Psoas muscle (tissue), 8 donors: ENCODE results near the gene CDK14. TPM values are rescaled to one million over a fixed set of nuclear protein-coding genes. Genes with fewer than 3 reads are reported as not detected.

Experiments
- ATAC-seq, 4 donors: fragments of 200-7000 bp; cut with Tn5 transposase; one replicate each; pipeline ENCODE4 v1.9.1; 2020; ENCODE audit warnings: moderate library complexity in 3 of 4, mild to moderate bottlenecking in 2 of 4
- DNase-seq, 2 donors: peaks; one replicate each; pipeline ENCODE4 v3.0.0-alpha.2; 2020
- H3K27ac ChIP-seq: fragments of 200-600 bp; one replicate; pipeline ENCODE4 v1.8.0; 2022
- H3K27me3 ChIP-seq, 3 donors: fragments of 200-600 bp in 1 of 3; one replicate each; pipeline versions ENCODE4 v1.6.1 to v1.8.0; 2013 to 2022; ENCODE audit warnings: low read length in 2 of 3, mild to moderate bottlenecking in 2 of 3, moderate library complexity in 1 of 3; ENCODE audit not compliant: insufficient read depth in 3 of 3
- H3K36me3 ChIP-seq, 2 donors: fragments of 200-600 bp in 1 of 2; one replicate each; pipeline versions ENCODE4 v1.6.1 to v1.8.0; 2013 to 2022; ENCODE audit warnings: low read depth in 1 of 2, mild to moderate bottlenecking in 1 of 2, moderate library complexity in 1 of 2; ENCODE audit not compliant: insufficient read depth in 1 of 2
- H3K4me1 ChIP-seq: fragments of 200-600 bp; one replicate; pipeline ENCODE4 v1.8.0; 2022
- H3K4me3 ChIP-seq: fragments of 200-600 bp; one replicate; pipeline ENCODE4 v1.8.0; 2022; ENCODE audit warnings: mild to moderate bottlenecking
- H3K9me3 ChIP-seq: fragments of 200-600 bp; one replicate; pipeline ENCODE4 v1.8.0; 2022
- WGBS, 3 donors: extraction: QIAGEN DNeasy Blood & Tissue Kit; methylation state at CpG; one replicate each; pipeline versions ENCODE4 v1.1.6 to v1.1.7; 2013; 5-methylcytosine and 5-hydroxymethylcytosine counted together
- intact Hi-C, 2 donors: fragments of 100-400 bp; cut with DNase I; formaldehyde crosslinking; loops; one replicate each; pipeline versions ENCODE4 v1.11.0 to v1.14.2; 2022
- polyA plus RNA-seq, 3 donors: library from polyadenylated mRNA; stranded (reverse); fragments of 200-250 nt; gene quantifications; one replicate each; pipeline ENCODE4 v1.2.3, GENCODE V29; 2013
- total RNA-seq, 4 donors: library from RNA; stranded (reverse); fragmentation: NEBNext Ultra II Directional in 2 of 4; extraction: Animal tissue kit (Norgen Biotek cat#: 25700) in 2 of 4; gene quantifications; one replicate each; pipeline versions ENCODE4 v1.2.1 to v1.2.4, GENCODE V29; 2021 to 2023
- TF ChIP-seq, protein P1 (sequence below): fragments of 200-600 bp; IDR thresholded peaks from one replicate; pipeline ENCODE4 v1.8.0; 2022; ENCODE audit warnings: antibody characterized with exemption
- donor health status: healthy with polysubstance abuse.
- donor health status: DM: no; HTN: no; CAD: no; lungs with moderate emphysema.
- donor health status: Bipolar disorder and iron deficiency.
- donor health status: healthy.
- donor health status: DM: yes; HTN: yes; CAD: no.
- donor health status: DM: no; HTN: no; CAD: no.
- donor health status: DM: no; HTN: no; CAD: no.
- donor health status: DM: yes; HTN: yes; CAD: no.

Gene CDK14
- total and polyA plus RNA-seq, 7 donors: 1.7 to 16.6 (median 10.6) TPM

DNA sequence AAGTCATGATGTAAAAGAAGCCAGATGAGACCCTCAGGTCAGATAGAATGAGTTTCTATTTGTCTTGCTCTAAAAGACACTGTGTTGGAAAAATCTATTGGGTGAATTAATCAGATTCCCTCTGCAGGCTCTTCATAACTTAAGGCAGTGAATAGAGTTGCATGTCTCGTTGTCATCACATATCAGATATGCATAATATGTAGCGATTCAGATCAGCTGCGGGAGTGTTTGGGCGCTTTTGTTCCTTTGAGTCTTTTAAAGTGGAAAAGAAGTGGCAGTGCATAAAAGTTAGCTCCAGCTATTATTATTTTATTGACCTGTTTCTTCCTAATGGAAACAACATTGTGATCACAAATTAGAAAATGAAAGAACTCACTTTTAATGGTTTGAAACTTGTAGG, 84.4 kb downstream of the CDK14 start:
- WGBS, 3 donors: 95 to 97% (median 96%) methylated on average over 4 of the region's 4 CpGs
- H3K4me3 ChIP-seq: no peak overlapping the region
- H3K9me3 ChIP-seq: no peaks in the 10 kb centered on the region
- DNase-seq: no peak
- intact Hi-C loops: no loop called here
- H3K4me1 ChIP-seq: peaks cover 8% of the 10 kb centered on the region
- TF ChIP-seq, protein P1, sequence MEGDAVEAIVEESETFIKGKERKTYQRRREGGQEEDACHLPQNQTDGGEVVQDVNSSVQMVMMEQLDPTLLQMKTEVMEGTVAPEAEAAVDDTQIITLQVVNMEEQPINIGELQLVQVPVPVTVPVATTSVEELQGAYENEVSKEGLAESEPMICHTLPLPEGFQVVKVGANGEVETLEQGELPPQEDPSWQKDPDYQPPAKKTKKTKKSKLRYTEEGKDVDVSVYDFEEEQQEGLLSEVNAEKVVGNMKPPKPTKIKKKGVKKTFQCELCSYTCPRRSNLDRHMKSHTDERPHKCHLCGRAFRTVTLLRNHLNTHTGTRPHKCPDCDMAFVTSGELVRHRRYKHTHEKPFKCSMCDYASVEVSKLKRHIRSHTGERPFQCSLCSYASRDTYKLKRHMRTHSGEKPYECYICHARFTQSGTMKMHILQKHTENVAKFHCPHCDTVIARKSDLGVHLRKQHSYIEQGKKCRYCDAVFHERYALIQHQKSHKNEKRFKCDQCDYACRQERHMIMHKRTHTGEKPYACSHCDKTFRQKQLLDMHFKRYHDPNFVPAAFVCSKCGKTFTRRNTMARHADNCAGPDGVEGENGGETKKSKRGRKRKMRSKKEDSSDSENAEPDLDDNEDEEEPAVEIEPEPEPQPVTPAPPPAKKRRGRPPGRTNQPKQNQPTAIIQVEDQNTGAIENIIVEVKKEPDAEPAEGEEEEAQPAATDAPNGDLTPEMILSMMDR: no peak
- no peak for ATAC-seq
- no peaks in the 10 kb centered on the region for H3K36me3 ChIP-seq
- no peaks in the 10 kb centered on the region for H3K27me3 ChIP-seq
- no peak overlapping the region for H3K27ac ChIP-seq

DNA sequence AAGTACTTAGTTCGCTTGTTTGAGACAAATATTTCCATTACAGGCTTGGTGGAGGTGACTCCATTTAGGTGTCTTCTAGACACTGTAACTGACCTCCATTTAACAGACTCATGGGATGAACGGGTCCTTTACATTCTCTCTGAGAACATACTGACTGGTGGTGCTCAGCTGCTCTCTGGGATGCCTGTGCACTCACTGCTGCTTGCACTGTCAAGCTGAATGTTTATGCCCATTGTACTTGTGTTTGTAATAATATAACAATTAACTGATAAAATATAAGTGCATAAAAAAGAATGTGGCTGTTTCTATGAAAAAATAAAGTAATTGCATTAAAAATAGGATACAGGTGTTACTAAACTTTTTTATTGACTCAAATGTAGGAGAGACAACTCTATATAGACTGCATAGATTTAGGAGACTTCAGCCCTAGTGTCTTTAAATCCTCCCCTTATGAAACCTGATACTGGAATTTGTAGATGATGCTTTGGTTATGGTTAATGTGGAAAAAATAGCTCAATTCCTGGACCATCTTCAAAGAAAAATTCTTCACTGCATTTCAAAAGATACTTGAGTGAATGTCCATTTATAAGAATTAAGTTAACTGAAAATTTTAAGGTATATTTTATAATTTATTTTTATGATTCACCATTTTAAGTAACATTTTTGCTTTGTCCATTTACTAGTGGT, 85.4 kb downstream of the CDK14 start:
- no peaks in the 10 kb centered on the region for H3K9me3 ChIP-seq
- TF ChIP-seq, protein P1: no peak
- 31 to 59% (median 55%) methylated on average over 2 of the region's 2 CpGs for WGBS, 3 donors
- H3K4me1 ChIP-seq: peaks cover 8% of the 10 kb centered on the region
- no peaks in the 10 kb centered on the region for H3K36me3 ChIP-seq
- H3K27ac ChIP-seq: no peak overlapping the region
- no peak for DNase-seq
- H3K27me3 ChIP-seq: no peaks in the 10 kb centered on the region
- H3K4me3 ChIP-seq: no peak overlapping the region
- no peak for ATAC-seq
- intact Hi-C loops: no loop called here

DNA sequence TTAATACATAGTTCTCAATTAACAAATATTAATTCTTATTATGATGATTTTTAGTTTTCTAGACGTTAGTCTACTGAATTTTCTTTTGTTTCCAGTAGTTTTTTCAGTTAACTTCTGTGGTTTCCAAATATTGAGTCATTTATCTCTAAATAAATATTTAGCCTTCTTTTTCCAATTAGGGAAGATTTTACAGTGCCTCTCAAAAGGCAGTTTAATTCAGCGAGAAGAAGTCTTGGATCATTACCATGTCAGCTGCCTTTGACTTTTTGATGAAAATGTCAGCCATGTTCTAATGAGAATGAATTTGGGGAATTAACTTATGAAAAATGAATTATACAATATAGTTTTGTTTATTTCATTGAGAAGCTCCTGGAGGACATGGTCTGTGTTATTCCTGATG, 90.0 kb downstream of the CDK14 start:
- Histone ChIP-seq H3K36me3 (no peaks in the 10 kb centered on the region), H3K4me1 (no peaks in the 10 kb centered on the region), H3K4me3 (no peak overlapping the region), H3K27ac (no peak overlapping the region), H3K9me3 (no peaks in the 10 kb centered on the region), H3K27me3 (no peaks in the 10 kb centered on the region)
- ATAC-seq (no peak), DNase-seq (no peak)
- intact Hi-C loops: no loop called here
- WGBS, 3 donors: 47 to 65% (median 54%) methylated on average over 2 of the region's 2 CpGs
- TF ChIP-seq, protein P1: no peak

DNA sequence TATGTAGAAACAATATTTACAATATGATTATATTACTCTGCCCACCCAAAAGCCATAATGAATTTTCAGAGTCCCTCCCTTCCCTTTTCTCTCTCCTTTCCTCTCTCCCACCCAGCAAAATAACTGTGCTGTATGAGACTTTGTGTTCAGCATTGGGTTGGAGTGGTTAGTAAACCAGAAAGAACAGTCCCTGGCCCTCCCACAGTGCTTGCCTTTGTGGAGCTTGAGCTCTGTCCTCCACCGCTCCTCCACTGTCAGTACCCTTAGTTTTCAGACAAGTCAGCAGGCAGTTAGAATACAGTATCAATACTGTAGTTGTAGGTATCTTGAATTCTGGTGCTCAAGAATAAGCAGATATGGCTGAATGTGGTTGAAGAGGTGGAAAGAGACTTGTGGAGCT, 92.7 kb downstream of the CDK14 start:
- no peaks in the 10 kb centered on the region for H3K4me1 ChIP-seq
- TF ChIP-seq, protein P1: no peak
- no peak for DNase-seq
- no peaks in the 10 kb centered on the region for H3K36me3 ChIP-seq
- no peak for ATAC-seq
- intact Hi-C loops: no loop called here
- 97 to 100% (median 98%) methylated on average over 1 of the region's 1 CpG for WGBS, 3 donors
- no peak overlapping the region for H3K27ac ChIP-seq
- no peaks in the 10 kb centered on the region for H3K9me3 ChIP-seq
- H3K27me3 ChIP-seq: no peaks in the 10 kb centered on the region
- no peak overlapping the region for H3K4me3 ChIP-seq

DNA sequence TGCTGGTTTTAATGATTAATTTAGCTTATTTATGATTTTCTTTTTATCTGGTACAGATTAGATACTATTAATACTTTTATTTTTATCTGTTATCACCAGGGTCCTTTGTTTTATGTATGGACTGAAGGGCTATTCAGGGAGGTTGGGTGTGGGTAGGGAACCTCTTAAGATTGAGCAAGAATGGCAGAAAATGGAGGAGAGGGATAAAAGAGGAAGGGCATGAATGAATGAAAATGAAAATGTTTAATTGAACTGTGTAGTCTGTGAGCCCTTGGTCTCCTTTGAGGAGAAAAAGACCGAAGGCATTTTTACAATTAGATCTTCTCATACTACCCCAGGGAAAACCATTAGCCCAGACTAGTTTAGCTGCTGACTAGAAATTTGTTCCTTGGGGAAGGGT, 93.1 kb downstream of the CDK14 start:
- Histone ChIP-seq H3K27ac (no peak overlapping the region), H3K4me3 (no peak overlapping the region), H3K27me3 (no peaks in the 10 kb centered on the region), H3K36me3 (no peaks in the 10 kb centered on the region), H3K9me3 (no peaks in the 10 kb centered on the region), H3K4me1 (no peaks in the 10 kb centered on the region)
- TF ChIP-seq, protein P1: no peak
- intact Hi-C loops: no loop called here
- ATAC-seq (no peak), DNase-seq (no peak)
- 77 to 85% (median 83%) methylated on average over 1 of the region's 1 CpG for WGBS, 3 donors
